GM18861 (cell line): ENCODE measurements around the gene ALK.

Source experiments
- ATAC-seq: cut with Tn5 transposase; IDR thresholded peaks from one replicate; pipeline ENCODE4 v1.9.1; 2021; ENCODE audit not compliant: unreplicated experiment

The ALK gene

GRCh38 chr2:29239209-29239960 is 682.0 kb downstream of the ALK start:
- no peak for ATAC-seq

GRCh38 chr2:29238497-29238896 is 682.9 kb downstream of the ALK start:
- no peak for ATAC-seq

GRCh38 chr2:29236074-29236473 is 685.3 kb downstream of the ALK start:
- no peak for ATAC-seq

DNA sequence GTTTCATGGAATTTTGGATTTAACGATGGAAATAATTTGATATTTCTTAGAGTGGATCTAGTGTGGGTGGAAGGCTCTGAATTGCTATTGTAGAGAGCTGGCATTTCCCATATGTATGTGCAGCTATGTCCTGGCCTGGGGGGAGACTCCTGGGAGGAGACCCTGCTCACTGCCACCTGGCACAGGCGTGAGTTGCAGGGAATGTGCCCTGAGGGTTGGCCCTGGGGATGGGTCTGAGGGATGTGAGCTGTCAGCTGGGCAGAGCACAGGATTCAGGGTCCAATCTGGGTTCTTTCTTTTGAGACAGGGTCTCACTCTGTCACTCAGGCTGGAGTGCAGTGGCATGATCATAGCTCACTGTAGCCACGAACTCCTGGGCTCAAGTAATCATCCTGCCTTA is 686.0 kb downstream of the ALK start:
- ATAC-seq, result no peak

GRCh38 chr2:29233428-29233827 is 688.0 kb downstream of the ALK start:
- ATAC-seq, result no peak

GRCh38 chr2:29232041-29232440 is 689.3 kb downstream of the ALK start:
- no peak for ATAC-seq

- ATAC-seq, result no peak
Observed at GRCh38 chr2:29229640-29230039, 691.7 kb downstream of the ALK start.

- no peak for ATAC-seq
Observed at GRCh38 chr2:29228947-29229346, 692.4 kb downstream of the ALK start.

DNA sequence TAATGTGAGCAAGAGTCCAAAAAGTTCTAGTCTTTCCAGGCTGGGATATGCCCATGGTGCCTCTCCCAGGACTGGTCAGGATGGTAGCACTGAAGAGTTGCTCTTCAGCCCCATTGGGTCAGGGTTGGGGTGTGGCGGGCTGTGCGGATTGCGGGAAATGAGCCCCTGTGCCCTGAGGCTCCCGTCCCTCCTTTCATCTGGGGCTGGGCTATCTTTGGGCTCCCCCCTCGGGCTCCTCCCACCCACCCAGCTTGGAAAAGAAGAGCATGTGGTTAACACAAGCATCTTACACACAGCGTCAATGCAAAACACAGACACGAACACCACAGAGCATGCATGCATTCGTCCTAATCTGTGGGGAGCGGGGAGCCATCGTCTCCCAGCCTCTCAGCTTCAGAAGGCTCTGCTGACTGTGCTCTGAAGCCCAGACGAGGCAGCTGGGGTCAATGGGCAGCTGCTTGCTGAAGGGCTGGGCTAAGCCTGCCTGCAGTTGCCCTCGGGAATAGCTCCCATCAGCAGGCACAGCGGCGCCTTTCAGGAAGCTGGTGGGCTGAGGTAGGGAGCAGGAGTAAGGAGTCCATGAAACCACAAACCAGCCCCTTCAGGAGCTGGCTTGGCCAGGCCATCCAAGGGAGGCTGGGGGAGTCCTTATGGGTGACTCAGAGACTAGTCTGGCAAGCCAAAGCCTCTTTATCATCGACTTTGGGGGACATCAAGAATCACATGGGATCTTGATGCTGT is 693.3 kb downstream of the ALK start:
- ATAC-seq, result no peak

DNA sequence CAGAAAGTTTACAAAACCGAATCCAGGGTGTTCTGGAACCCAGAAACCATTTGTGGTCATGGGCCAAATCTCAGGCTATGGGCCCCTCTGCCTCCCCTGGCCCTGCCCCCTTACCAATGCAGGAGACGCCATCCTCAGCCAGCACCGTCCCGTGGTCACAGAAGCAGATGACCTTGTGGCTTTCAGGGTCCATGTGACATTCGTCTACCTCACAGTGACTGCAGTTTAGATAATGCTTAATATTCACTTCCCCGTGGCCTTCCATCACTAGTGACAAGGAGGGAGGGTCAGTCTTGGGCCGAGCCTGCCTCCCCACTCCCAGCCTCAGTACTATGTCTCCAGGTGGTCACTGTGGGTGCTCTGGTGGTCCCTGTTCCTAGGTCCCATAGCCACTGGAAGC is 694.6 kb downstream of the ALK start:
- no peak for ATAC-seq

DNA sequence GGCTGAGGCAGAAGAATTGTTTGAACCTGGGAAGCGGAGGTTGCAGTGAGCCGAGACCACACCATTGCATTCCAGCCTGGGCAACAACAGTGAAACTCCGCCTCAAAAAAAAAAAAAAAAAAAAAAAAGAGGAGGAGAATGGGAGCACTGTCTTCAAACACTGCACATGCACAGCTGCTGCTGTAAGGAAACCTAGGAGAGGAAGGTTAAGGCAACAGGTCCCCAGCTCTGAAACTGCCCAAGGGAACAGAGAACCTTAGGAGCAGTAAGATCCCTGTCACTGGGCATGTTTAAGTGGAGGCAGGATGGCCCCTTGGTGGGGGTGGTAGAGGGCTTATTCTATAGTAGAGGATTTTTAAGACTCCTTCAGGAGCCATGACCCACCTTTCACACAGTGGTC is 695.0 kb downstream of the ALK start:
- no peak for ATAC-seq

DNA sequence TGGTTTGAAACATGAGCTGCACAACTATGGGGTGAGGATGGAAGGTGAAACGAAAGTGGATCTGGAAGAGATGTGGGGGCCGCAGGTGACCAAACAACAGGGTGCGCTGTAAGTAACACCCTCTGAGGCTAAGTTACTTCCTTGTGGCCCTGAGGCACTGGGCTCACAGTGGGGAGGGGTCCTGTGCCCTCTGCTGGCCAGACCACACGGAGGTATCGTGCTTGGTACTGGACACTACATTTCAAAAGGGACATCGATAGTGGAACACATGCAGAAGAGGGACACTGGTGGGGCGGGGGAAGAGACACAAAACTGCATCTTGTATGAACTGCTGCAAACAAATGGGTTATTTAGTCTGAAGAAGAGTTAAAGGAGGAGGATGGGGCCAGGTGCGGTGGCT is 695.6 kb downstream of the ALK start:
- ATAC-seq, result no peak

DNA sequence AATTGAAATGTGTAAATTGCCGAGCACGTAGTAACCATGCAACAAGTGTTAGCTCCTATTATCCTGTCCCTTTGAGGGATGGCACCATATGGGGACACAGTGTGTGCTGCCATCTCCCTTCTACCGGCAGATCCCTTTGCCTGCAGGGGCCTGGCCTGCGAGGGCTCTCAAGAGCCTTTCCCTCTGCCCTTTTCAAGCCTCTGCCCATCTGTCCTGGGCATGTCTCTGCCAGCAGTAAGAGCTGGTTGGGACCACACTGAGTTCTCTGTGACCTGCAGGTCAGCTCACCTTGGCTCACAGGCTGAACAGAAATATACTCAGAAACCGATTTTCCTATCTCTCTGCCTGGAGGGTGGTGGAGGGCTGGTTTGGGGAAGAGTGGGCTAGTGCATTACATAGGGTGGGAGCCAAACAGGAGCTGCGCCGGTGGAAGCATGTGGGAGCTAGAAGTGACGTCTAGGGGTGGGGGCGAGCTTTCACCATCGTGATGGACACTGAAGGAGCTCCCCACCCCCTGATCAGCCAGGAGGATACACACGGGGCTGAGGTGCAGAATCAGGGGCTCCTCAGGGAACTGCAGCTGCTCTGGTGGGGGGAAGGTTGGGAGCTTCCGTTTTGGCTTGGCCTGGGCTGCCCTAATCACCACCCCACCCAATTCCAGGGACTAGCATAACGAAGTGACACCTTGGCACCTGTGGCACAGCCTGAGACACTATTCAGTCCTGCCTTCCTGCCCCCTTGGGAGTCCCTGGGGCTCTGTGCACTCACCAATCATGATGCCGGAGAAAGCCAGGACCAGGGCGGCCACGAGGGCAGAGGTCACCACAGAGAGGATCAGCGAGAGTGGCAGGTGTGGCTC is 696.5 kb downstream of the ALK start:
- no peak for ATAC-seq

- no peak for ATAC-seq
Observed at GRCh38 chr2:29223851-29224692, 697.3 kb downstream of the ALK start.

GRCh38 chr2:29223257-29223656 is 698.1 kb downstream of the ALK start:
- ATAC-seq, result no peak

- ATAC-seq, result no peak
Observed at GRCh38 chr2:29222381-29223179, 698.8 kb downstream of the ALK start.

DNA sequence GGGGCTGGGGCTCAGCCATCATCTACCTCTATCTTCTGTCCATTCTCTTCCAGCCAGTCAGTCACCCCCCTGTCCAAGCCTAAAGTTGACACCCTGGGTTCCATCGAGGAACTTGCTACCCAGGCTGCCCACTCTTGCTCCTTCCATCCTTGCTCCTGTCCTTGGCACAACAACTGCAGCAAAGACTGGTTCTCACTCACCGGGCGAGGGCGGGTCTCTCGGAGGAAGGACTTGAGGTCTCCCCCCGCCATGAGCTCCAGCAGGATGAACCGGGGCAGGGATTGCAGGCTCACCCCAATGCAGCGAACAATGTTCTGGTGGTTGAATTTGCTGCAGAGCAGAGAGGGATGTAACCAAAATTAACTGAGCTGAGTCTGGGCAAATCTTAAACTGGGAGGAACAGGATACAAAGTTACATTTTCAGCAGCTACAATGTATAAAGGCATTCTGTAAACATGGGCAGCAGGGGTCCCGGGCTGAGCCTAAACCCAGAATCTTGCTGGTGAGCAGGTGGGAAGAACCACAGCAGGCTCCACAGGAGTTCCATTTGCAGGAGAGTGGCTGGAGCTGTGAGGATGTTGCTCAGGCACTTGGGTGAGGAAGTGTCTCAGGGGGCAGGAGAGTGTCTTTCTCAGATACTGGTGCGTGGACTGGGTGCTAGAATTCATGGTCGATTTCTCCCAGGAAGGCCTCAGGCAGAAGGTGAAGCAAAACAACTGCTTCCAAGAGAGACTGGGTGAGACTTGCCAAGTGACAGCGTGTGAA is 700.7 kb downstream of the ALK start:
- ATAC-seq, result no peak

- ATAC-seq, result no peak
Observed at GRCh38 chr2:29219374-29219773, 702.0 kb downstream of the ALK start.

DNA sequence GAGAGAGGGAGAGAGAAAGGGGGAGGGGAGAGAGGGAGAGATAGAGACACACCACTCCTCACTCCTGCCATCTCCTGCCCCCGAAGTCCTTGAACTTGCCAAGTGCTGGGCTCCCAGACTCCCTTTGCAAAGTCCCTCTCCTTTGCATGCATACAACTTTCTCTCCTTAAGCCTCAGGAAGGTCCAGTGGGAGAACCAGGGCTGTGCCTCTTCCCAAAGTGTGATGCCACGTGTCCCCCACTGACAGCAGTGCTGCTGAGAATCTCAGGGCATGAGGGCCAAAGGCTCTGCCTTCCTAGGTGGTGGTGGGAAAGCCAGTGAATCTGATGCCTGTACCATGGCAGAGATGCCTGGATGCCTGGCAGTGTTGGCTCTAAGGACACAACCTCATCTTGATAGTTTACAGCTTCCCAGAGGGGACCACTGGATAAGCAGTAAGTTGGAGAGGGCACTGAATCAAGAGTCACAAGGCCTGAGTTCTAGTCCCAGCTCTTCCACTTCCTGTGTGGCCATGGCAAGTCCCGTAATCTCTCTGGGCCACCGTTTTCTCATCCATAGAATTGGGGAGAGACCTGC is 702.7 kb downstream of the ALK start:
- ATAC-seq, result no peak
